HepG2 (cell line): Measurements from ENCODE around the gene KIF13A. TPM values are rescaled to one million over a fixed set of nuclear protein-coding genes. Genes with fewer than 3 reads are reported as not detected.

ENCODE experiments used
- ATAC-seq: fragments of 200-7000 bp; cut with Tn5 transposase; 3 replicates; pipeline ENCODE4 v1.9.1; 2020; ENCODE audit warnings: mild to moderate bottlenecking, moderate library complexity
- BruUV-seq: library from RNA; stranded (reverse); fragments of 400-500 nt; replicated peaks from 2 replicates; lab custom pipeline; 2021; lab: Mats Ljungman, UMichigan
- CTCF ChIA-PET: fragments of 300-600 bp; formaldehyde crosslinking; extraction: SDS; loops from one replicate; lab custom pipeline; 2021; ENCODE audit warnings: low total read pairs, inconsistent platforms, low intra/inter-chr PET ratio; lab: Yijun Ruan, JAX
- POLR2A ChIA-PET: fragments of 350-600 bp; sonication (Branson Sonifier 250); formaldehyde crosslinking; loops from one replicate; lab custom pipeline; 2020; ENCODE audit warnings: antibody characterized with exemption, inconsistent platforms; lab: Yijun Ruan, JAX
- DNase-seq: peaks from one replicate; pipeline ENCODE4 v3.0.0-alpha.2; 2015; ENCODE audit warnings: low spot score
- FAIRE-seq: peaks from 3 replicates; lab custom pipeline; 2011; peaks lifted over from hg19 to GRCh38; lab: Jason Lieb, UNC
- H2AFZ ChIP-seq: one replicate; pipeline ENCODE4 v1.6.1; 2011; ENCODE audit warnings: low read length, inconsistent platforms
- H3K27ac ChIP-seq: fragments of 300-600 bp; 3 replicates; pipeline ENCODE4 v1.8.0; 2011; ENCODE audit warnings: mixed run types, mild to moderate bottlenecking, mixed read lengths, low read length, inconsistent platforms; ENCODE audit not compliant: insufficient read depth; ENCODE audit errors: extremely low read length
- H3K27me3 ChIP-seq, 2 experiments: fragments of 200-600 bp in 1 of 2; 2 replicates in 1 of 2; 3 replicates in 1 of 2; pipeline versions ENCODE4 v1.6.0 to v1.8.0; 2011; ENCODE audit warnings: low read length in 2 of 2, mild to moderate bottlenecking in 2 of 2, moderate library complexity in 2 of 2, inconsistent platforms in 1 of 2; ENCODE audit not compliant: insufficient read depth in 2 of 2, control insufficient read depth in 1 of 2
- H3K36me3 ChIP-seq, 2 experiments: fragments of 200-600 bp in 1 of 2; replicated peaks in 1 of 2; 2 replicates in 1 of 2; 3 replicates in 1 of 2; pipeline versions ENCODE4 v1.5.1 to v1.8.0; 2011; ENCODE audit warnings: low read length in 2 of 2, inconsistent platforms in 1 of 2; ENCODE audit not compliant: insufficient read depth in 2 of 2, control insufficient read depth in 1 of 2
- H3K4me1 ChIP-seq: 2 replicates; pipeline ENCODE4 v1.5.1; 2012; ENCODE audit warnings: low read length, inconsistent platforms; ENCODE audit not compliant: insufficient read depth
- H3K4me2 ChIP-seq: 2 replicates; pipeline ENCODE4 v1.6.0; 2011; ENCODE audit warnings: low read depth, low read length, inconsistent platforms
- H3K4me3 ChIP-seq, 3 experiments: fragments of 200-600 bp in 1 of 3; sonication (generic), shearing (Covaris generic) in 1 of 3; replicated peaks in 1 of 3; 2 replicates each; pipeline ENCODE4 v1.5.1; 2011 to 2016; ENCODE audit warnings: low read length in 3 of 3, inconsistent platforms in 2 of 3, low read depth in 2 of 3, mild to moderate bottlenecking in 2 of 3, control low read depth in 1 of 3, mixed read lengths in 1 of 3; ENCODE audit not compliant: insufficient read depth in 1 of 3
- H3K79me2 ChIP-seq: one replicate; pipeline ENCODE4 v1.6.1; 2011; ENCODE audit warnings: low read length, inconsistent platforms; ENCODE audit not compliant: insufficient read depth
- H3K9ac ChIP-seq: 2 replicates; pipeline ENCODE4 v1.6.0; 2011; ENCODE audit warnings: mild to moderate bottlenecking, low read depth, low read length, inconsistent platforms; ENCODE audit not compliant: insufficient read depth
- H3K9me3 ChIP-seq: 2 replicates; pipeline ENCODE4 v1.5.1; 2012; ENCODE audit warnings: mild to moderate bottlenecking, low read length
- H4K20me1 ChIP-seq: 2 replicates; pipeline ENCODE4 v1.6.0; 2011; ENCODE audit warnings: inconsistent platforms, mild to moderate bottlenecking, low read length, moderate library complexity; ENCODE audit not compliant: insufficient read depth
- BORCS8-MEF2B ChIP-seq: sonication (generic); formaldehyde crosslinking; IDR thresholded peaks from 2 replicates; pipeline ENCODE4 v1.8.0; 2022; ENCODE audit warnings: mild to moderate bottlenecking, missing genetic modification reagents
- KDM1A ChIP-seq: IDR thresholded peaks from 2 replicates; pipeline ENCODE4 v1.6.1; 2016; ENCODE audit warnings: missing compliant biosample characterization
- MTA1 ChIP-seq: sonication (generic); formaldehyde crosslinking; IDR thresholded peaks from 2 replicates; pipeline ENCODE4 v1.4.0; 2020; ENCODE audit warnings: missing genetic modification reagents, mild to moderate bottlenecking, borderline replicate concordance
- SOX5 ChIP-seq: IDR thresholded peaks from 2 replicates; pipeline ENCODE4 v1.6.1; 2016; ENCODE audit warnings: borderline replicate concordance
- TGIF2 ChIP-seq: IDR thresholded peaks from 2 replicates; pipeline ENCODE4 v1.6.1; 2016; ENCODE audit warnings: control low read depth, missing compliant biosample characterization
- TSC22D2 ChIP-seq: sonication (generic); formaldehyde crosslinking; IDR thresholded peaks from 2 replicates; pipeline ENCODE4 v1.5.1; 2020; ENCODE audit warnings: missing genetic modification reagents, mild to moderate bottlenecking, borderline replicate concordance
- ZNF329 ChIP-seq: sonication (generic); formaldehyde crosslinking; IDR thresholded peaks from 2 replicates; pipeline ENCODE4 v1.9.0; 2021; ENCODE audit warnings: low read depth, mild to moderate bottlenecking, missing genetic modification reagents
- ZNF569 ChIP-seq: sonication (generic); formaldehyde crosslinking; IDR thresholded peaks from 2 replicates; pipeline ENCODE4 v1.5.0; 2020; ENCODE audit warnings: mild to moderate bottlenecking, missing genetic modification reagents, moderate library complexity, borderline replicate concordance
- ZNF891 ChIP-seq: sonication (generic); formaldehyde crosslinking; IDR thresholded peaks from 2 replicates; pipeline ENCODE4 v1.5.0; 2020; ENCODE audit warnings: mild to moderate bottlenecking, missing genetic modification reagents
- WGBS: methylation state at CpG from one replicate; pipeline ENCODE4 v1.1.6; 2017; ENCODE audit warnings: low lambda C conversion rate; 5-methylcytosine and 5-hydroxymethylcytosine counted together
- in situ Hi-C: cut with HindIII; loops from 2 replicates; pipeline ENCODE4 v1.10.0; 2017; ENCODE audit warnings: low pct_unique_long_range_greater_than_20kb; ENCODE audit not compliant: extremely low pct_ligation_motif_present
- intact Hi-C: fragments of 100-400 bp; cut with micrococcal nuclease; formaldehyde crosslinking; loops from one replicate; pipeline ENCODE4 v1.10.0; 2022; ENCODE audit not compliant: unreplicated experiment
- polyA plus RNA-seq, 8 experiments: library from polyadenylated mRNA; depleted of rRNA in 3 of 8; stranded (reverse) in 7 of 8; unstranded in 1 of 8; fragments of >200 nt; fragmentation: Illumina TruSeq in 4 of 8; extraction: Trizol in 4 of 8; gene quantifications; 2 replicates each; pipeline versions ENCODE4 v1.2.1 to v1.2.3, GENCODE V29; 2011 to 2016; ENCODE audit warnings: low read depth in 4 of 8, missing spikeins in 1 of 8, mixed read lengths in 1 of 8; ENCODE audit not compliant: insufficient read depth in 1 of 8
- total RNA-seq, 5 experiments: library from RNA; depleted of rRNA; stranded (reverse); fragments of >200 nt; fragmentation: Illumina TruSeq; extraction: Trizol; gene quantifications; 2 replicates each; pipeline ENCODE4 v1.2.3, GENCODE V29; 2016; ENCODE audit warnings: low read depth in 1 of 5
- TF ChIP-seq, protein P1 (sequence below): sonication (generic); formaldehyde crosslinking; IDR thresholded peaks from 2 replicates; pipeline ENCODE4 v1.8.0; 2022; ENCODE audit warnings: missing genetic modification reagents, low read depth, mild to moderate bottlenecking, borderline replicate concordance
- TF ChIP-seq, protein P2 (sequence below): IDR thresholded peaks from 2 replicates; pipeline ENCODE4 v1.4.0; 2020; ENCODE audit warnings: mild to moderate bottlenecking, missing genetic modification reagents

The KIF13A gene
- total and polyA plus RNA-seq, 2 of the 13 experiments (the other 11 are each of a cell fraction or from before 2014, with no cell fraction given) = 21.1 to 37.2 TPM

DNA sequence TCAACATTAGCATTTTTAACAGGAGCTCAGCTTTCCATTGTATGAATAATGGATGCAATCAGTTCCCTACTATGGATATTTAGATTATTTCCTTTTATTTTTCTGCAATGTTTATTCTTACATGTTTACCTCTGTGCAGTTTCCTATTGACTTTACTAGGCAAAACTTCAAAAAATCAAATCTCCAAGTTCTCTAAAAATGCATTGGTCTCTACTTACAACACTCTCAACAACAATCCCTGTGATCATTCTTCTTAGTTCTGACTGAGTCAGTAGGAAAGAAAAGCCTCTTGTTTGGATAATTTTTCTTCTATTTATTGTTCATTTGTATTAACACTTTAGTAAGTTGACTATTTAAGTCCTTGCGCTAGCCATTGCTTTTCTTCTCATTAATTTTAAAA is 126.1 kb downstream of the KIF13A start:
- no peak for FAIRE-seq

More for the DNA sequence above, 126.1 kb downstream of the KIF13A start:
- H4K20me1 ChIP-seq = no peaks in the 10 kb centered on the region
- no peaks in the 10 kb centered on the region for H3K4me1 ChIP-seq
- H3K4me2 ChIP-seq = no peak overlapping the region
- H3K9ac ChIP-seq = no peak overlapping the region
- H3K27me3 ChIP-seq = no peaks in the 10 kb centered on the region
- no TSS peak for BruUV-seq
- DNase-seq (no peak), ATAC-seq (no peak)
- no peak for TF ChIP-seq TSC22D2
- no peak for TF ChIP-seq KDM1A (CRISPR knock-in tag)
- no peak for TF ChIP-seq ZNF569 (CRISPR knock-in tag)
- no peak for TF ChIP-seq ZNF891 (CRISPR knock-in tag)
- TF ChIP-seq MTA1 (CRISPR knock-in tag) = no peak
- TF ChIP-seq BORCS8-MEF2B (CRISPR knock-in tag) = no peak
- no peak for TF ChIP-seq SOX5 (CRISPR knock-in tag)
- TF ChIP-seq, protein P1, sequence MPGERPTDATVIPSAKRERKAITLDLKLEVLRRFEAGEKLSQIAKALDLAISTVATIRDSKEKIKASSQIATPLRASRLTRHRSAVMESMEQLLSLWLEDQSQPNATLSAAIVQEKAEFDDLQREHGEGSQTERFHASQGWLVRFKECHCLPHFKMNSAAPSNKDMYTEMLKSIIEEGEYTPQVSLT (CRISPR knock-in tag) = no peak
- TF ChIP-seq ZNF329 (CRISPR knock-in tag) = no peak
- TF ChIP-seq TGIF2 (CRISPR knock-in tag) = no peak
- TF ChIP-seq, protein P2, sequence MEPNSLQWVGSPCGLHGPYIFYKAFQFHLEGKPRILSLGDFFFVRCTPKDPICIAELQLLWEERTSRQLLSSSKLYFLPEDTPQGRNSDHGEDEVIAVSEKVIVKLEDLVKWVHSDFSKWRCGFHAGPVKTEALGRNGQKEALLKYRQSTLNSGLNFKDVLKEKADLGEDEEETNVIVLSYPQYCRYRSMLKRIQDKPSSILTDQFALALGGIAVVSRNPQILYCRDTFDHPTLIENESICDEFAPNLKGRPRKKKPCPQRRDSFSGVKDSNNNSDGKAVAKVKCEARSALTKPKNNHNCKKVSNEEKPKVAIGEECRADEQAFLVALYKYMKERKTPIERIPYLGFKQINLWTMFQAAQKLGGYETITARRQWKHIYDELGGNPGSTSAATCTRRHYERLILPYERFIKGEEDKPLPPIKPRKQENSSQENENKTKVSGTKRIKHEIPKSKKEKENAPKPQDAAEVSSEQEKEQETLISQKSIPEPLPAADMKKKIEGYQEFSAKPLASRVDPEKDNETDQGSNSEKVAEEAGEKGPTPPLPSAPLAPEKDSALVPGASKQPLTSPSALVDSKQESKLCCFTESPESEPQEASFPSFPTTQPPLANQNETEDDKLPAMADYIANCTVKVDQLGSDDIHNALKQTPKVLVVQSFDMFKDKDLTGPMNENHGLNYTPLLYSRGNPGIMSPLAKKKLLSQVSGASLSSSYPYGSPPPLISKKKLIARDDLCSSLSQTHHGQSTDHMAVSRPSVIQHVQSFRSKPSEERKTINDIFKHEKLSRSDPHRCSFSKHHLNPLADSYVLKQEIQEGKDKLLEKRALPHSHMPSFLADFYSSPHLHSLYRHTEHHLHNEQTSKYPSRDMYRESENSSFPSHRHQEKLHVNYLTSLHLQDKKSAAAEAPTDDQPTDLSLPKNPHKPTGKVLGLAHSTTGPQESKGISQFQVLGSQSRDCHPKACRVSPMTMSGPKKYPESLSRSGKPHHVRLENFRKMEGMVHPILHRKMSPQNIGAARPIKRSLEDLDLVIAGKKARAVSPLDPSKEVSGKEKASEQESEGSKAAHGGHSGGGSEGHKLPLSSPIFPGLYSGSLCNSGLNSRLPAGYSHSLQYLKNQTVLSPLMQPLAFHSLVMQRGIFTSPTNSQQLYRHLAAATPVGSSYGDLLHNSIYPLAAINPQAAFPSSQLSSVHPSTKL (CRISPR knock-in tag) = no peak
- ChIA-PET POLR2A (no interaction called here), CTCF (no interaction called here)
- H3K27ac ChIP-seq = no peak overlapping the region
- H3K4me3 ChIP-seq = no peak overlapping the region
- peaks cover 0 to 3% of the 10 kb centered on the region in 2 experiments; a peak in 1 of 5 replicates for H3K36me3 ChIP-seq
- in situ Hi-C loops = no loop called here
- intact Hi-C loops = no loop called here
- H3K79me2 ChIP-seq = no peaks in the 10 kb centered on the region
- WGBS = 100% methylated on average over 1 of the region's 1 CpG
- H2AFZ ChIP-seq = no peak overlapping the region
- no peaks in the 10 kb centered on the region for H3K9me3 ChIP-seq
